K562 (cell line): ENCODE data around the gene WNT6. TPM values are rescaled to one million over a fixed set of nuclear protein-coding genes. Genes with fewer than 3 reads are reported as not detected.

Experiments
- ATAC-seq: fragments of 200-7000 bp; cut with Tn5 transposase; 3 replicates; pipeline ENCODE4 v1.9.1; 2020; ENCODE audit warnings: moderate library complexity
- BruUV-seq: library from RNA; stranded (reverse); fragments of 400-500 nt; replicated peaks from 2 replicates; lab custom pipeline; 2021; lab: Mats Ljungman, UMichigan
- CTCF ChIA-PET: fragments of 300-600 bp; formaldehyde crosslinking; extraction: SDS; loops from one replicate; lab custom pipeline; 2021; ENCODE audit warnings: low intra/inter-chr PET ratio; lab: Yijun Ruan, JAX
- POLR2A ChIA-PET: fragments of 300-600, 350-650 bp; sonication (Branson Sonifier 250); formaldehyde crosslinking; extraction: SDS; loops from one replicate; lab custom pipeline; 2021; ENCODE audit warnings: antibody characterized with exemption, inconsistent platforms; lab: Yijun Ruan, JAX
- DNase-seq, 4 experiments: peaks; one replicate each; pipeline versions ENCODE4 v3.0.0 to v3.0.0-alpha.2; 2011 to 2018; ENCODE audit warnings: low spot score in 3 of 4, mixed read lengths in 3 of 4; ENCODE audit errors: extremely low read depth in 1 of 4
- FAIRE-seq: peaks from 2 replicates; lab custom pipeline; 2011; peaks lifted over from hg19 to GRCh38; lab: Jason Lieb, UNC
- H2AFZ ChIP-seq: 2 replicates; pipeline ENCODE4 v1.6.0; 2011; ENCODE audit warnings: low read depth, low read length, control low read depth, inconsistent platforms
- H3K27ac ChIP-seq: fragments of 200-600 bp; 3 replicates; pipeline ENCODE4 v1.8.0; 2011; ENCODE audit warnings: low read depth, mild to moderate bottlenecking, control low read depth, inconsistent platforms, low read length, moderate library complexity, mixed read lengths; ENCODE audit errors: extremely low read depth
- H3K27me3 ChIP-seq, 2 experiments: fragments of 300-600 bp in 1 of 2; 2 replicates in 1 of 2; 3 replicates in 1 of 2; pipeline versions ENCODE4 v1.6.0 to v1.8.0; 2011; ENCODE audit warnings: inconsistent platforms in 2 of 2, low read length in 2 of 2, mild to moderate bottlenecking in 1 of 2, mixed read lengths in 1 of 2, moderate library complexity in 1 of 2; ENCODE audit not compliant: control insufficient read depth in 2 of 2, insufficient read depth in 2 of 2
- H3K36me3 ChIP-seq: fragments of 300-600 bp; 3 replicates; pipeline ENCODE4 v1.8.0; 2011; ENCODE audit warnings: mild to moderate bottlenecking, low read length, inconsistent platforms; ENCODE audit not compliant: control insufficient read depth, insufficient read depth
- H3K4me1 ChIP-seq, 2 experiments: fragments of 200-600 bp in 1 of 2; replicated peaks in 1 of 2; 2 replicates in 1 of 2; 3 replicates in 1 of 2; pipeline versions ENCODE4 v1.5.1 to v1.8.0; 2011; ENCODE audit warnings: inconsistent platforms in 2 of 2, low read length in 2 of 2, mild to moderate bottlenecking in 1 of 2, mixed read lengths in 1 of 2, moderate library complexity in 1 of 2; ENCODE audit not compliant: control insufficient read depth in 2 of 2, insufficient read depth in 2 of 2
- H3K4me2 ChIP-seq: 2 replicates; pipeline ENCODE4 v1.6.1; 2011; ENCODE audit warnings: low read length, control low read depth, inconsistent platforms, mixed read lengths; ENCODE audit not compliant: insufficient read depth
- H3K4me3 ChIP-seq: fragments of 200-600 bp; sonication (generic), shearing (Covaris generic); 2 replicates; pipeline ENCODE4 v1.5.1; 2016; ENCODE audit warnings: control low read depth, inconsistent platforms
- H3K79me2 ChIP-seq: fragments of 200-600 bp; 3 replicates; pipeline ENCODE4 v1.8.0; 2011; ENCODE audit warnings: low read length, inconsistent platforms; ENCODE audit not compliant: control insufficient read depth, insufficient read depth
- H3K9ac ChIP-seq, 2 experiments: 2 replicates each; pipeline versions ENCODE4 v1.6.0 to v1.6.1; 2011; ENCODE audit warnings: low read depth in 2 of 2, low read length in 2 of 2, control low read depth in 1 of 2, inconsistent platforms in 1 of 2, mild to moderate bottlenecking in 1 of 2, mixed read lengths in 1 of 2; ENCODE audit not compliant: insufficient read depth in 1 of 2
- H3K9me1 ChIP-seq: one replicate; pipeline ENCODE4 v1.6.0; 2011; ENCODE audit warnings: inconsistent platforms, mild to moderate bottlenecking, low read length, moderate library complexity; ENCODE audit not compliant: control insufficient read depth, insufficient read depth
- H3K9me3 ChIP-seq: replicated peaks from 2 replicates; pipeline ENCODE4 v1.5.1; 2011; ENCODE audit warnings: low read depth, low read length, inconsistent platforms; ENCODE audit not compliant: control insufficient read depth, insufficient read depth
- H4K20me1 ChIP-seq: replicated peaks from 2 replicates; pipeline ENCODE4 v1.6.1; 2011; ENCODE audit warnings: low read length, inconsistent platforms, mixed read lengths; ENCODE audit not compliant: control insufficient read depth, insufficient read depth
- CSDE1 ChIP-seq, 2 experiments: fragments of 450-650 bp; IDR thresholded peaks; 2 replicates each; pipeline ENCODE4 v1.6.1; 2016; ENCODE audit warnings: mild to moderate bottlenecking in 1 of 2
- E2F1 ChIP-seq: sonication (generic); formaldehyde crosslinking; IDR thresholded peaks from 2 replicates; pipeline ENCODE4 v1.8.1; 2023; ENCODE audit warnings: mild to moderate bottlenecking, missing genetic modification reagents, moderate library complexity
- HDGF ChIP-seq: fragments of 450-650 bp; IDR thresholded peaks from 2 replicates; pipeline ENCODE4 v1.6.1; 2016
- NR2F6 ChIP-seq: fragments of 450-650 bp; formaldehyde crosslinking; IDR thresholded peaks from 2 replicates; pipeline ENCODE4 v1.4.0; 2020; ENCODE audit warnings: mild to moderate bottlenecking
- RBM25 ChIP-seq: fragments of 200-400 bp; formaldehyde crosslinking; IDR thresholded peaks from 2 replicates; pipeline ENCODE4 v1.6.1; 2018; ENCODE audit warnings: low read length, low read depth, moderate library complexity; ENCODE audit not compliant: severe bottlenecking
- WGBS: fragments of 100-300 bp; shearing (Covaris generic); methylation state at CpG from one replicate; pipeline ENCODE4 v1.1.6; 2016; ENCODE audit warnings: low coverage, mixed read lengths; ENCODE audit not compliant: insufficient coverage; ENCODE audit errors: missing lambda C conversion rate; 5-methylcytosine and 5-hydroxymethylcytosine counted together
- in situ Hi-C: fragments of 300-500 bp; cut with MboI; formaldehyde crosslinking; loops from 4 replicates; pipeline ENCODE4 v1.15.0; 2018; ENCODE audit warnings: inconsistent platforms, mixed read lengths
- intact Hi-C: fragments of 100-400 bp; cut with micrococcal nuclease; formaldehyde crosslinking; loops from 2 replicates; pipeline ENCODE4 v1.14.2; 2022
- polyA plus RNA-seq, 8 experiments: library from polyadenylated mRNA; depleted of rRNA in 4 of 8; stranded (reverse) in 5 of 8; unstranded in 3 of 8; fragments of >200 nt; fragmentation: Nextera tagmentation in 2 of 8; fragmentation: Illumina TruSeq in 1 of 8; extraction: Ambion mirVana in 2 of 8; extraction: Trizol in 1 of 8; gene quantifications; 2 replicates each; pipeline versions ENCODE4 v1.2.1 to v1.2.3, GENCODE V29; 2011 to 2014; ENCODE audit warnings: inconsistent platforms in 1 of 8, missing spikeins in 1 of 8
- total RNA-seq, 7 experiments: library from RNA; depleted of rRNA in 6 of 7; stranded (reverse); fragments of >200 nt in 6 of 7; fragmentation: Illumina TruSeq in 2 of 7; extraction: Trizol in 2 of 7; gene quantifications; 2 replicates each; pipeline versions ENCODE4 v1.2.1 to v1.2.3, GENCODE V29; 2011 to 2021; ENCODE audit warnings: low replicate concordance in 1 of 7
- TF ChIP-seq, protein P1 (sequence below): fragments of 450-650 bp; formaldehyde crosslinking; IDR thresholded peaks from 2 replicates; pipeline ENCODE4 v1.4.0; 2020; ENCODE audit warnings: mild to moderate bottlenecking, moderate library complexity

WNT6 gene
- total and polyA plus RNA-seq, 9 of the 15 experiments (the other 6 are each of a cell fraction or from before 2014, with no cell fraction given), result not detected

- Histone ChIP-seq H3K9me3 (no peaks in the 10 kb centered on the region), H3K9me1 (no peaks in the 10 kb centered on the region), H3K4me3 (no peak overlapping the region), H3K4me1 (peaks cover 3 to 15% of the 10 kb centered on the region in 2 experiments; a peak in 3 of 5 replicates), H4K20me1 (peaks cover 6% of the 10 kb centered on the region; the same call in 1 of the 2 replicates), H2AFZ (no peak overlapping the region), H3K27ac (no peak overlapping the region), H3K79me2 (no peaks in the 10 kb centered on the region), H3K9ac (no peak overlapping the region), H3K27me3 (peaks cover 0 to 56% of the 10 kb centered on the region in 2 experiments; a peak in 4 of 5 replicates), H3K36me3 (no peaks in the 10 kb centered on the region), H3K4me2 (no peak overlapping the region)
- in situ Hi-C loops, result loop anchor here (10.0 kb wide), 1 partner anchor 258 kb away; no protein-coding TSS in a partner anchor
- ChIA-PET CTCF (no interaction called here), POLR2A (no interaction called here)
- TF ChIP-seq NR2F6 (CRISPR knock-in tag) (no peak), RBM25 (no peak), HDGF (no peak), E2F1 (CRISPR knock-in tag) (no peak), CSDE1 (IDR thresholded peaks at IDR 0.05) (no peak)
- TF ChIP-seq, protein P1, sequence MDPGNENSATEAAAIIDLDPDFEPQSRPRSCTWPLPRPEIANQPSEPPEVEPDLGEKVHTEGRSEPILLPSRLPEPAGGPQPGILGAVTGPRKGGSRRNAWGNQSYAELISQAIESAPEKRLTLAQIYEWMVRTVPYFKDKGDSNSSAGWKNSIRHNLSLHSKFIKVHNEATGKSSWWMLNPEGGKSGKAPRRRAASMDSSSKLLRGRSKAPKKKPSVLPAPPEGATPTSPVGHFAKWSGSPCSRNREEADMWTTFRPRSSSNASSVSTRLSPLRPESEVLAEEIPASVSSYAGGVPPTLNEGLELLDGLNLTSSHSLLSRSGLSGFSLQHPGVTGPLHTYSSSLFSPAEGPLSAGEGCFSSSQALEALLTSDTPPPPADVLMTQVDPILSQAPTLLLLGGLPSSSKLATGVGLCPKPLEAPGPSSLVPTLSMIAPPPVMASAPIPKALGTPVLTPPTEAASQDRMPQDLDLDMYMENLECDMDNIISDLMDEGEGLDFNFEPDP, result no peak
- intact Hi-C loops, result loop anchor here (10.0 kb wide), 1 partner anchor 298 kb away; no protein-coding TSS in a partner anchor
- ATAC-seq, result no peak
- 22% methylated on average over 1 of the region's 1 CpG for WGBS
- FAIRE-seq, result no peak
- no peak for DNase-seq
- BruUV-seq, result no TSS peak
Measured at GRCh38 chr2:218856896-218857243, 2.7 kb upstream of the WNT6 start.
